Measurements from ENCODE around the gene CTSF.
"Not testable (repeated sequence)": the region's sequence is repeated elsewhere in the genome, so short reads cannot be mapped to it uniquely, and the experiment has no call there.

CTSF gene

GRCh38 chr11:66559866-66560676 lies 8.3 kb downstream of the CTSF start:
- no peak for DNase-seq (ENCODE audit: low read depth in 1 of 2, low spot score in 1 of 2)

GRCh38 chr11:66559142-66559865 lies 9.1 kb downstream of the CTSF start:
- no peak for DNase-seq (ENCODE audit: low read depth in 1 of 2, low spot score in 1 of 2)

GRCh38 chr11:66557733-66558326 lies 10.6 kb downstream of the CTSF start:
- DNase-seq (ENCODE audit: low read depth in 1 of 2, low spot score in 1 of 2), result no peak

- DNase-seq (ENCODE audit: low read depth in 1 of 2, low spot score in 1 of 2), result no peak
These were observed 12.3 kb downstream of the CTSF start for GRCh38 chr11:66556086-66556485.

GRCh38 chr11:66555416-66555815 lies 13.0 kb downstream of the CTSF start:
- DNase-seq (ENCODE audit: low read depth in 1 of 2, low spot score in 1 of 2), result no peak

- no peak for DNase-seq (ENCODE audit: low read depth in 1 of 2, low spot score in 1 of 2)
These were observed 13.8 kb downstream of the CTSF start for GRCh38 chr11:66554602-66555001.

- DNase-seq (ENCODE audit: low read depth in 1 of 2, low spot score in 1 of 2), result no peak
These were observed 17.5 kb downstream of the CTSF start for GRCh38 chr11:66550887-66551286.

- DNase-seq (ENCODE audit: low read depth in 1 of 2, low spot score in 1 of 2), result no peak
These were observed 18.7 kb downstream of the CTSF start for GRCh38 chr11:66549696-66550095.

- no peak for DNase-seq (ENCODE audit: low read depth in 1 of 2, low spot score in 1 of 2)
These were observed 19.4 kb downstream of the CTSF start for GRCh38 chr11:66548774-66549630.

- DNase-seq (ENCODE audit: low read depth in 1 of 2, low spot score in 1 of 2), result no peak
These were observed 20.4 kb downstream of the CTSF start for GRCh38 chr11:66548041-66548440.

- no peak for DNase-seq (ENCODE audit: low read depth in 1 of 2, low spot score in 1 of 2)
These were observed 20.8 kb downstream of the CTSF start for GRCh38 chr11:66547662-66548009.

GRCh38 chr11:66546966-66547661 lies 21.3 kb downstream of the CTSF start:
- DNase-seq (ENCODE audit: low read depth in 1 of 2, low spot score in 1 of 2), result no peak

GRCh38 chr11:66546368-66546965 lies 21.9 kb downstream of the CTSF start, which contains the start of gene ACTN3:
TSS of gene ACTN3 (plus strand) at chr11:66546903. CDS start at chr11:66546938, 35 bp downstream.
- DNase-seq (ENCODE audit: low read depth in 1 of 2, low spot score in 1 of 2), result no peak

- peak; percentile 66 to 77 for DNase-seq (ENCODE audit: low read depth in 1 of 2, low spot score in 1 of 2)
These were observed 22.6 kb downstream of the CTSF start, which contains the start of gene ZDHHC24 for GRCh38 chr11:66545701-66546367. TSS of gene ZDHHC24 (minus strand) at chr11:66546048. CDS start at chr11:66546003, 45 bp downstream.

GRCh38 chr11:66544952-66545351 lies 23.5 kb downstream of the CTSF start:
- not testable (repeated sequence) for DNase-seq (ENCODE audit: low read depth in 1 of 2, low spot score in 1 of 2)

GRCh38 chr11:66543263-66544107 lies 24.9 kb downstream of the CTSF start:
- peak; percentile 22 to 39 for DNase-seq (ENCODE audit: low read depth in 1 of 2, low spot score in 1 of 2)

GRCh38 chr11:66542362-66542761 lies 26.0 kb downstream of the CTSF start:
- DNase-seq (ENCODE audit: low read depth in 1 of 2, low spot score in 1 of 2), result no peak

GRCh38 chr11:66541892-66542291 lies 26.5 kb downstream of the CTSF start:
- DNase-seq (ENCODE audit: low read depth in 1 of 2, low spot score in 1 of 2), result no peak

All from activated T-helper 1 cell treated with anti-CD3 and anti-CD28 coated beads, Interleukin-2, amount 50 U/mL, for 16 hours (primary cell).